Hepatocyte (in vitro differentiated cells): Measurements from ENCODE around the gene MKRN2OS. TPM values are rescaled to one million over a fixed set of nuclear protein-coding genes. Genes with fewer than 3 reads are reported as not detected.

ENCODE experiments used
- DNase-seq: peaks from one replicate; pipeline ENCODE4 v3.0.0-alpha.2; 2016; ENCODE audit warnings: low spot score
- H2AFZ ChIP-seq: fragments of 200-600 bp; sonication (generic); 2 replicates; pipeline ENCODE4 v1.6.0; 2016; ENCODE audit warnings: antibody characterized with exemption, mild to moderate bottlenecking
- H3K27ac ChIP-seq: fragments of 200-600 bp; sonication (generic); 2 replicates; pipeline ENCODE4 v1.5.1; 2016; ENCODE audit warnings: mild to moderate bottlenecking
- H3K27me3 ChIP-seq: fragments of 200-600 bp; sonication (generic); 2 replicates; pipeline ENCODE4 v1.6.1; 2016
- H3K36me3 ChIP-seq: fragments of 200-600 bp; sonication (generic); replicated peaks from 2 replicates; pipeline ENCODE4 v1.5.1; 2016; ENCODE audit warnings: low read depth; ENCODE audit not compliant: insufficient read depth
- H3K4me1 ChIP-seq: fragments of 200-600 bp; sonication (generic); 2 replicates; pipeline ENCODE4 v1.5.1; 2016; ENCODE audit warnings: mild to moderate bottlenecking, moderate library complexity; ENCODE audit not compliant: insufficient read depth
- H3K4me2 ChIP-seq: fragments of 200-600 bp; sonication (generic); 2 replicates; pipeline ENCODE4 v1.6.0; 2016
- H3K4me3 ChIP-seq: fragments of 200-600 bp; sonication (generic); 2 replicates; pipeline ENCODE4 v1.5.1; 2016; ENCODE audit warnings: mild to moderate bottlenecking
- H3K79me2 ChIP-seq: fragments of 200-600 bp; sonication (generic); 2 replicates; pipeline ENCODE4 v1.6.0; 2017; ENCODE audit warnings: mild to moderate bottlenecking
- H3K9me2 ChIP-seq: fragments of 200-600 bp; sonication (generic); replicated peaks from 2 replicates; pipeline ENCODE4 v1.6.0; 2017; ENCODE audit warnings: mild to moderate bottlenecking; ENCODE audit not compliant: insufficient read depth
- H3K9me3 ChIP-seq: fragments of 200-600 bp; sonication (generic); 2 replicates; pipeline ENCODE4 v1.5.1; 2016; ENCODE audit warnings: low read depth, mild to moderate bottlenecking
- H4K20me1 ChIP-seq: fragments of 200-600 bp; sonication (generic); 2 replicates; pipeline ENCODE4 v1.6.0; 2016; ENCODE audit warnings: mild to moderate bottlenecking; ENCODE audit not compliant: insufficient read depth, poor library complexity, severe bottlenecking
- CTCF ChIP-seq: fragments of 200-600 bp; sonication (generic); IDR thresholded peaks from 2 replicates; pipeline ENCODE4 v1.5.1; 2016; ENCODE audit warnings: antibody characterized with exemption, mild to moderate bottlenecking; ENCODE audit not compliant: poor library complexity
- EZH2 ChIP-seq: fragments of 200-600 bp; sonication (generic); IDR thresholded peaks from 2 replicates; pipeline ENCODE4 v1.6.1; 2016; ENCODE audit warnings: antibody characterized with exemption, mild to moderate bottlenecking, borderline replicate concordance
- EZH2phosphoT487 ChIP-seq: fragments of 200-600 bp; sonication (generic); IDR thresholded peaks from one replicate; pipeline ENCODE4 v1.6.1; 2018; ENCODE audit warnings: antibody characterized with exemption, mild to moderate bottlenecking, low read depth, moderate library complexity; ENCODE audit not compliant: unreplicated experiment, severe bottlenecking
- WGBS: methylation state at CpG from one replicate; pipeline ENCODE4 v1.1.6; 2016; ENCODE audit warnings: low lambda C conversion rate; ENCODE audit errors: missing lambda C conversion rate; 5-methylcytosine and 5-hydroxymethylcytosine counted together
- polyA plus RNA-seq: library from polyadenylated mRNA; unstranded; fragments of >200 nt; fragmentation: Nextera tagmentation; extraction: Ambion mirVana; gene quantifications from 2 replicates; pipeline ENCODE4 v1.2.1, GENCODE V29; 2016
- total RNA-seq: library from RNA; depleted of rRNA; stranded (reverse); fragments of >200 nt; gene quantifications from 2 replicates; pipeline ENCODE4 v1.2.3, GENCODE V29; 2014

MKRN2OS gene
- total and polyA plus RNA-seq, 2 experiments from 2014 or later = 3.0 to 3.3 TPM

DNA sequence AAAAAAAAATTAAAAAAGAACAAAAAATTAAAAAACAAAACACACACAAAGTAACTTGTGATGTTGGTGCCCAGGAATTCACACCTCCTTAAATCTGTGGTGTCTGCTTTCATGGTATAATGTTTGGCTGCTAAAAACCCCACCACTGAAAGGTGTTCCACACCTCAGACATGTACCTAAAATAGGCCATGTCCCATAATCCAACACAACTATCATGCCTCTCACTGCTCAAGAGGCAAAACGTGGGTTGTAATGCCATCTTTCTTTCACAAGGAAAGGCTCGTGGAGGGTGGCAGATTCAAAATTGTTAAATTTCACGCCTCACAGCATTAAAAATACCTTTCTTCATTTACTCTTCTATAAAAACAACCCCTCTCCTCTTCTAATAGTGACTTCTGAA lies 41.1 kb upstream of the MKRN2OS start:
- 85% methylated on average over 3 of the region's 3 CpGs for WGBS
- Histone ChIP-seq H3K9me3 (no peaks in the 10 kb centered on the region), H3K4me1 (no peaks in the 10 kb centered on the region), H3K9me2 (no peaks in the 10 kb centered on the region), H3K4me2 (no peak overlapping the region), H3K4me3 (no peak overlapping the region), H2AFZ (no peak overlapping the region), H3K79me2 (peaks cover 2% of the 10 kb centered on the region), H3K27me3 (no peaks in the 10 kb centered on the region), H3K27ac (no peak overlapping the region), H3K36me3 (no peaks in the 10 kb centered on the region), H4K20me1 (no peaks in the 10 kb centered on the region)
- TF ChIP-seq EZH2phosphoT487 = no peak
- TF ChIP-seq CTCF = no peak
- TF ChIP-seq EZH2 = no peak
- no peak for DNase-seq

GRCh38 chr3:12585970-12586369 lies 40.7 kb upstream of the MKRN2OS start:
- Histone ChIP-seq H3K9me3 (no peaks in the 10 kb centered on the region), H3K4me3 (no peak overlapping the region), H2AFZ (no peak overlapping the region), H3K79me2 (peaks cover 2% of the 10 kb centered on the region), H3K27ac (no peak overlapping the region), H3K4me1 (no peaks in the 10 kb centered on the region), H3K27me3 (no peaks in the 10 kb centered on the region), H3K4me2 (no peak overlapping the region), H3K36me3 (no peaks in the 10 kb centered on the region), H4K20me1 (no peaks in the 10 kb centered on the region), H3K9me2 (no peaks in the 10 kb centered on the region)
- no peak for TF ChIP-seq EZH2phosphoT487
- no peak for TF ChIP-seq EZH2
- TF ChIP-seq CTCF = no peak
- DNase-seq = no peak
- WGBS = 89% methylated on average over 5 of the region's 5 CpGs

GRCh38 chr3:12585181-12585580 lies 39.9 kb upstream of the MKRN2OS start:
- Histone ChIP-seq H3K4me2 (no peak overlapping the region), H3K27ac (no peak overlapping the region), H3K79me2 (peaks cover 2% of the 10 kb centered on the region), H3K4me3 (no peak overlapping the region), H3K36me3 (no peaks in the 10 kb centered on the region), H4K20me1 (no peaks in the 10 kb centered on the region), H3K9me3 (no peaks in the 10 kb centered on the region), H3K27me3 (no peaks in the 10 kb centered on the region), H2AFZ (no peak overlapping the region), H3K4me1 (no peaks in the 10 kb centered on the region), H3K9me2 (no peaks in the 10 kb centered on the region)
- 98% methylated on average over 3 of the region's 3 CpGs for WGBS
- no peak for DNase-seq
- TF ChIP-seq CTCF (no peak), EZH2 (no peak), EZH2phosphoT487 (no peak)

DNA sequence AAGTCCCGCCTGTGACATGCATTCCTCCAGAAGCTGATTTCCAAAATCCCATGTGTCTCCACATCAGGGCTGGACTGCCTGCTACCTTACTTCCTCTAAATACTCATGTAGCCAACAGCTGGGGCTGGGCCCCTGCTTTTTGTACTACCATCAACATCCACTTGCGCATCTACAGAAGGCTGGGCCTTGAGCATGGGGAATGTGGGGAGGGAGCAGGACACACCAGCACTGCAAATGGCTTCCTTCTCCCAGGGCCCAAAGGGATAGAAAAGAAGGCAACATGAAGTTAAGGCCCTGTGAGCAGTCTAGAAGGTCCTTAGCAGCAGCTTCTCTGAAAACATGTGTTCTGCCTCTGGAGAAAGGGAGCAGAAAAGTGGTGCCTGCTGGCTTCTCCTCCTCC lies 38.8 kb upstream of the MKRN2OS start:
- H4K20me1 ChIP-seq = no peaks in the 10 kb centered on the region
- WGBS = 100% methylated on average over 2 of the region's 2 CpGs
- H3K79me2 ChIP-seq = peaks cover 2% of the 10 kb centered on the region
- H3K27me3 ChIP-seq = no peaks in the 10 kb centered on the region
- no peak overlapping the region for H3K4me2 ChIP-seq
- no peak overlapping the region for H3K27ac ChIP-seq
- H3K9me2 ChIP-seq = no peaks in the 10 kb centered on the region
- no peak overlapping the region for H3K4me3 ChIP-seq
- TF ChIP-seq EZH2 (no peak), EZH2phosphoT487 (no peak), CTCF (no peak)
- no peak overlapping the region for H2AFZ ChIP-seq
- H3K4me1 ChIP-seq = peaks cover 4% of the 10 kb centered on the region
- H3K9me3 ChIP-seq = no peaks in the 10 kb centered on the region
- H3K36me3 ChIP-seq = no peaks in the 10 kb centered on the region
- DNase-seq = no peak
